ENCODE results near the gene RANBP6.

RANBP6 gene

GRCh38 chr9:5988265-5988664 lies 27.2 kb downstream of the RANBP6 start:
- ChIA-PET POLR2A (interaction anchor here (0.7 kb wide), 1 partner anchor 129 kb away, joined by 3 read pairs; no protein-coding TSS in a partner anchor), CTCF (interaction anchor here (0.5 to 0.9 kb wide), 5 partner anchors 67 to 517 kb away, joined by 3 to 5 read pairs (median 3); no protein-coding TSS in a partner anchor)
- peaks cover 0 to 13% of the 10 kb centered on the region in 2 experiments; a peak in 2 of 3 replicates for H3K36me3 ChIP-seq (ENCODE audit: control insufficient read depth in 2 of 2, insufficient read depth in 1 of 2, low read length in 2 of 2)
- H3K9me3 ChIP-seq (ENCODE audit: control insufficient read depth, insufficient read depth, low read depth, low read length) = no peaks in the 10 kb centered on the region
- TF ChIP-seq SALL2 (tag by site-specific recombination; IDR thresholded peaks at IDR 0.05; ENCODE audit: borderline replicate concordance) (no peak), ELK4 (IDR thresholded peaks at IDR 0.05; ENCODE audit: borderline replicate concordance, low read depth, low read length) (no peak), ZNF214 (tag by site-specific recombination; IDR thresholded peaks at IDR 0.05; ENCODE audit: borderline replicate concordance) (no peak), OSR2 (tag by site-specific recombination; IDR thresholded peaks at IDR 0.05) (no peak), ZNF169 (tag by site-specific recombination; IDR thresholded peaks at IDR 0.05) (no peak), ZNF311 (tag by site-specific recombination; IDR thresholded peaks at IDR 0.05; ENCODE audit: borderline replicate concordance) (no peak), MYNN (tag by site-specific recombination; IDR thresholded peaks at IDR 0.05; ENCODE audit: borderline replicate concordance) (no peak), ZNF302 (tag by site-specific recombination; IDR thresholded peaks at IDR 0.05; ENCODE audit: low read depth) (no peak), ZNF48 (tag by site-specific recombination; IDR thresholded peaks at IDR 0.05) (no peak), ZNF423 (tag by site-specific recombination; IDR thresholded peaks at IDR 0.05) (no peak), ZBTB21 (tag by site-specific recombination; IDR thresholded peaks at IDR 0.05) (no peak), ZNF561 (tag by site-specific recombination; IDR thresholded peaks at IDR 0.05; ENCODE audit: borderline replicate concordance) (no peak), ZNF585B (tag by site-specific recombination; IDR thresholded peaks at IDR 0.05) (no peak), ZNF416 (tag by site-specific recombination; IDR thresholded peaks at IDR 0.05) (no peak), KLF10 (tag by site-specific recombination; IDR thresholded peaks at IDR 0.05) (no peak)
- H3K4me1 ChIP-seq (ENCODE audit: control insufficient read depth, insufficient read depth, low read length) = no peaks in the 10 kb centered on the region
- H3K27ac ChIP-seq (ENCODE audit: extremely low read depth, low read depth, low read length) = no peak overlapping the region
- no peak overlapping the region for H3K4me3 ChIP-seq (ENCODE audit: low read depth, low read length)

GRCh38 chr9:5983042-5983441 lies 32.4 kb downstream of the RANBP6 start:
- H3K4me3 ChIP-seq (ENCODE audit: low read depth, low read length) = no peak overlapping the region
- no peaks in the 10 kb centered on the region for H3K9me3 ChIP-seq (ENCODE audit: control insufficient read depth, insufficient read depth, low read depth, low read length)
- no peaks in the 10 kb centered on the region for H3K4me1 ChIP-seq (ENCODE audit: control insufficient read depth, insufficient read depth, low read length)
- H3K27ac ChIP-seq (ENCODE audit: extremely low read depth, low read depth, low read length) = no peak overlapping the region
- ChIA-PET POLR2A (no interaction called here), CTCF (interaction anchor here (0.6 kb wide), 1 partner anchor 103 kb away, joined by 3 read pairs; no protein-coding TSS in a partner anchor)
- peaks cover 3 to 17% of the 10 kb centered on the region in 2 experiments; a peak in 2 of 3 replicates for H3K36me3 ChIP-seq (ENCODE audit: control insufficient read depth in 2 of 2, insufficient read depth in 1 of 2, low read length in 2 of 2)
- TF ChIP-seq ZFP3 (tag by site-specific recombination; IDR thresholded peaks at IDR 0.05; ENCODE audit: low read depth) (no peak), ZNF645 (tag by site-specific recombination; IDR thresholded peaks at IDR 0.05) (no peak), ZNF148 (tag by site-specific recombination; IDR thresholded peaks at IDR 0.05; ENCODE audit: borderline replicate concordance) (no peak), ZNF354C (tag by site-specific recombination; IDR thresholded peaks at IDR 0.05; ENCODE audit: borderline replicate concordance, low read depth) (no peak), GFI1B (tag by site-specific recombination; IDR thresholded peaks at IDR 0.05) (no peak), BCL6B (tag by site-specific recombination; IDR thresholded peaks at IDR 0.05) (no peak), PRDM4 (tag by site-specific recombination; IDR thresholded peaks at IDR 0.05) (no peak), ZSCAN30 (tag by site-specific recombination; IDR thresholded peaks at IDR 0.05) (no peak), ZNF776 (tag by site-specific recombination; IDR thresholded peaks at IDR 0.05; ENCODE audit: borderline replicate concordance) (no peak), KLF7 (tag by site-specific recombination; IDR thresholded peaks at IDR 0.05; ENCODE audit: borderline replicate concordance) (no peak)
